Breast epithelium (tissue), 3 donors: Measurements from ENCODE around the gene EXOC8.

Source experiments
- CTCF ChIP-seq, 3 donors: fragments of 450-650 bp; IDR thresholded peaks; one replicate each; pipeline ENCODE4 v1.5.1; 2016 to 2017; ENCODE audit warnings: antibody characterized with exemption in 3 of 3, mild to moderate bottlenecking in 3 of 3, moderate library complexity in 3 of 3
- POLR2A ChIP-seq: fragments of 450-650 bp; IDR thresholded peaks from one replicate; pipeline ENCODE4 v1.6.1; 2016; ENCODE audit warnings: antibody characterized with exemption, mild to moderate bottlenecking, moderate library complexity

- TF ChIP-seq CTCF (IDR thresholded peaks at IDR 0.05) (no peak), POLR2A (no peak)
Observed at GRCh38 chr1:231319080-231319479, 18.6 kb downstream of the EXOC8 start.
